Breast epithelium (tissue), 4 donors: ENCODE data around the gene PBOV1. TPM values are rescaled to one million over a fixed set of nuclear protein-coding genes. Genes with fewer than 3 reads are reported as not detected.

Source experiments
- DNase-seq, 2 donors: peaks; one replicate each; pipeline ENCODE4 v3.0.0-alpha.2; 2019; ENCODE audit warnings: low spot score in 2 of 2
- H3K27ac ChIP-seq, 2 donors: fragments of 200-600 bp; sonication (generic) in 1 of 2; one replicate each; pipeline ENCODE4 v1.5.1; 2016 to 2019; ENCODE audit warnings: mild to moderate bottlenecking in 1 of 2
- H3K27me3 ChIP-seq, 2 donors: fragments of 200-600 bp; sonication (generic) in 1 of 2; one replicate each; pipeline versions ENCODE4 v1.5.1 to v1.6.0; 2017 to 2019; ENCODE audit warnings: control low read depth in 1 of 2, mild to moderate bottlenecking in 1 of 2
- H3K36me3 ChIP-seq: fragments of 200-600 bp; one replicate; pipeline ENCODE4 v1.5.1; 2019
- H3K4me1 ChIP-seq, 2 donors: fragments of 200-600 bp; sonication (generic); one replicate each; pipeline ENCODE4 v1.5.1; 2016 to 2019; ENCODE audit warnings: control low read depth in 1 of 2
- H3K4me3 ChIP-seq, 3 donors: fragments of 200-600 bp; sonication (generic); 1 replicate in 2 of 3; 2 replicates in 1 of 3; pipeline ENCODE4 v1.5.1; 2016 to 2019; ENCODE audit warnings: mild to moderate bottlenecking in 3 of 3, moderate library complexity in 2 of 3
- H3K9me3 ChIP-seq, 2 donors: fragments of 200-600 bp; sonication (generic) in 1 of 2; one replicate each; pipeline ENCODE4 v1.5.1; 2016 to 2019; ENCODE audit warnings: control low read depth in 1 of 2
- CTCF ChIP-seq, 3 donors: fragments of 450-650 bp; IDR thresholded peaks; one replicate each; pipeline ENCODE4 v1.5.1; 2016 to 2017; ENCODE audit warnings: antibody characterized with exemption in 3 of 3, mild to moderate bottlenecking in 3 of 3, moderate library complexity in 3 of 3
- POLR2A ChIP-seq: fragments of 450-650 bp; IDR thresholded peaks from one replicate; pipeline ENCODE4 v1.6.1; 2016; ENCODE audit warnings: antibody characterized with exemption, mild to moderate bottlenecking, moderate library complexity
- POLR2AphosphoS5 ChIP-seq, 3 donors: sonication (generic); formaldehyde crosslinking; IDR thresholded peaks; one replicate each; pipeline ENCODE4 v1.6.1; 2017; ENCODE audit warnings: antibody characterized with exemption in 3 of 3
- intact Hi-C: fragments of 100-400 bp; cut with DNase I; formaldehyde crosslinking; loops from one replicate; pipeline ENCODE4 v1.15.1; 2023; ENCODE audit warnings: low total_unique reads
- total RNA-seq, 3 donors: library from RNA; depleted of rRNA; stranded (reverse); fragments of >200 nt; gene quantifications; one replicate each; pipeline ENCODE4 v1.1.0, GENCODE V29; 2016

PBOV1 gene
- total RNA-seq, 3 donors from 2014 or later: not detected

GRCh38 chr6:138201836-138202235 is 16.5 kb downstream of the PBOV1 start:
- TF ChIP-seq POLR2A (no peak), CTCF (IDR thresholded peaks at IDR 0.05) (no peak), POLR2AphosphoS5 (IDR thresholded peaks at IDR 0.05) (no peak)
- no peaks in the 10 kb centered on the region for H3K36me3 ChIP-seq
- H3K9me3 ChIP-seq: no peaks in the 10 kb centered on the region
- DNase-seq: no peak
- intact Hi-C loops: no loop called here
- H3K4me1 ChIP-seq: no peaks in the 10 kb centered on the region
- H3K27me3 ChIP-seq: no peaks in the 10 kb centered on the region
- no peak overlapping the region for H3K27ac ChIP-seq
- no peak overlapping the region for H3K4me3 ChIP-seq

GRCh38 chr6:138198430-138199091 is 19.7 kb downstream of the PBOV1 start:
- Histone ChIP-seq H3K36me3 (no peaks in the 10 kb centered on the region), H3K27me3 (no peaks in the 10 kb centered on the region), H3K27ac (no peak overlapping the region), H3K4me1 (no peaks in the 10 kb centered on the region), H3K4me3 (no peak overlapping the region), H3K9me3 (no peaks in the 10 kb centered on the region)
- TF ChIP-seq POLR2A: no peak
- no peak for TF ChIP-seq CTCF (IDR thresholded peaks at IDR 0.05)
- no peak for TF ChIP-seq POLR2AphosphoS5 (IDR thresholded peaks at IDR 0.05)
- DNase-seq: no peak
- intact Hi-C loops: no loop called here

- intact Hi-C loops: no loop called here
- H3K4me3 ChIP-seq: no peak overlapping the region
- no peaks in the 10 kb centered on the region for H3K36me3 ChIP-seq
- H3K27me3 ChIP-seq: no peaks in the 10 kb centered on the region
- no peaks in the 10 kb centered on the region for H3K4me1 ChIP-seq
- no peaks in the 10 kb centered on the region for H3K9me3 ChIP-seq
- no peak for TF ChIP-seq POLR2AphosphoS5 (IDR thresholded peaks at IDR 0.05)
- no peak for TF ChIP-seq CTCF (IDR thresholded peaks at IDR 0.05)
- no peak for TF ChIP-seq POLR2A
- no peak overlapping the region for H3K27ac ChIP-seq
- DNase-seq: no peak
Observed at GRCh38 chr6:138197570-138197969, 20.7 kb downstream of the PBOV1 start.

- no peak for DNase-seq
- Histone ChIP-seq H3K27me3 (no peaks in the 10 kb centered on the region), H3K4me1 (no peaks in the 10 kb centered on the region), H3K27ac (no peak overlapping the region), H3K4me3 (no peak overlapping the region), H3K9me3 (no peaks in the 10 kb centered on the region), H3K36me3 (no peaks in the 10 kb centered on the region)
- no peak for TF ChIP-seq POLR2A
- TF ChIP-seq POLR2AphosphoS5 (IDR thresholded peaks at IDR 0.05): no peak
- no peak for TF ChIP-seq CTCF (IDR thresholded peaks at IDR 0.05)
- intact Hi-C loops: no loop called here
Observed at GRCh38 chr6:138196122-138196738, 22.1 kb downstream of the PBOV1 start.

GRCh38 chr6:138194287-138194686 is 24.0 kb downstream of the PBOV1 start:
- H3K9me3 ChIP-seq: no peaks in the 10 kb centered on the region
- no peak for TF ChIP-seq POLR2AphosphoS5 (IDR thresholded peaks at IDR 0.05)
- TF ChIP-seq POLR2A: no peak
- no peak for TF ChIP-seq CTCF (IDR thresholded peaks at IDR 0.05)
- H3K36me3 ChIP-seq: no peaks in the 10 kb centered on the region
- H3K27ac ChIP-seq: no peak overlapping the region
- H3K4me3 ChIP-seq: no peak overlapping the region
- intact Hi-C loops: no loop called here
- no peaks in the 10 kb centered on the region for H3K27me3 ChIP-seq
- DNase-seq: no peak
- no peaks in the 10 kb centered on the region for H3K4me1 ChIP-seq
